NCI-H510A treated with DMSO at 0.1 percent for 48 hours (cell line): ENCODE data around the gene SLC44A1.

ENCODE experiments used
- DNase-seq: peaks from one replicate; lab custom pipeline; 2025; lab: John Stamatoyannopoulos, UW

Gene SLC44A1

DNA sequence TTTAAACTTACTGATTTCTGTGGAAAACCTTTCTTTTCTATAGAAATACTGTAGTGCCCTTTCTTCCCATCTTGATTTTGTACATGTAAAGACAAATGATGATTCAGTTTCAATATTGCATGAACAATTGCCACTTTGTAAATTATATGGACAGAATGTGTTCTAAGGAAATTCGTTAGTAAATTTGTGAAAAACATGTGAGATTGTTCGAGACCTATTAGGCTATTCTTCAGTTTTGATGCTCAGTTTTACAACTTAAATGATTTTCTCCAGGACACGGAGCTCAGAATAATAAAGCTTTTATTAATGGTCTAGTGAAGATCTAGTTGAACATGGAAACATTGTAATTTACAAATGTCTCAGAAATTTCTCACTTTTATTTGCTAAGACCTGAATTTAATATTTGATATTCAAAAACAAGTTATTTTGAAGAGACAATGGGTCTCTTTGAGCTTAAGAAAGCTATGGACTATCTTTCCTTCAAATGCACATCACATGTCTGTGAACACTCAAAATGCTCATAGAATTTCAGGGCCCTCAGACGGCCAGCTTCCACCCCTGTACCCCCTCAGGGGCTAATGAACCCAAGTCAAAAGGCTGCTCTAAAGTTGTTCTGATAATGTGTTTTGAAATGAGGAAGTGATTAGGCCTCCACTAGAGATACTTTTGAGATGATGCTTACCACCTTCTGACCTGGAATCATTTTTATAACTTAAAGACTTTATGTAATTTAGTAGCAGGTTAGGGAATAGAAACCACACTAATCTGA is 149.3 kb downstream of the SLC44A1 start:
- no peak for DNase-seq

DNA sequence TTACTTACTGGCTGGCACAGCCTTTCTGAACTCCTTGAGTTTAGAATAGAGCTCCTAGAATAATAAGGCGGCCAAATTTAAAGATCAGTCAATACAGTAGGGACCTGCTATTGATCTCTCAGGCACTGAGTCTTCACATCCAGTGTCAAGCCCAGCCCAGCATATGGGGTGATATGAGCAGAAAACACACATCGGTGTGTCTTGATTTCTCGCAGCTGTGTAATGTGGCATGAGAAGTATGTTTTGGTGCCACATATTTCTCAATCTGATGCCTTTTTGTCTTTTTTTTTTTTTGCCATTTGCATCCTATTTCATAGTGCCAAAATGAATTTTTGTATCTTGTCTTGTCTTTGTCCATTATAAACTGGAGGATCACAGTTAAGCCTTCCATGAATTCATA is 152.0 kb downstream of the SLC44A1 start:
- DNase-seq: no peak

DNA sequence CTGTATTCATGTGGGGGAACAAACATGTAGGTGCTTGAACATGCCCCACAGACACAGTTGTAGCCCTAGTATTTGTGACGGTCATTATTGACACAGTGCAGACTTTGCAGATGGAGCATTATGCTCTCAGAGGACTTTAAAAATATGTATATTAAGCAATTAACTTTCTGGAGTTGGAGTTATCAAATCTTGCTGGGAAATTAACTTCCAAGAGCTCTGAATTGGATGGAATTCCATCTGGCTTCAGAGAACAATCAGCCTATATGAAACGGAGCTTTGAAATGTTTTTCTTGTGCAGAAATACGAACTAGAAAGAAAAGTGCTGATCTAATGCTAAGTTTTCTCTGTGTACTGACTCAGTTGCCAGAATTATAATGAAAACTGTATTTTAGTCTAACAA is 152.4 kb downstream of the SLC44A1 start:
- DNase-seq: no peak

DNA sequence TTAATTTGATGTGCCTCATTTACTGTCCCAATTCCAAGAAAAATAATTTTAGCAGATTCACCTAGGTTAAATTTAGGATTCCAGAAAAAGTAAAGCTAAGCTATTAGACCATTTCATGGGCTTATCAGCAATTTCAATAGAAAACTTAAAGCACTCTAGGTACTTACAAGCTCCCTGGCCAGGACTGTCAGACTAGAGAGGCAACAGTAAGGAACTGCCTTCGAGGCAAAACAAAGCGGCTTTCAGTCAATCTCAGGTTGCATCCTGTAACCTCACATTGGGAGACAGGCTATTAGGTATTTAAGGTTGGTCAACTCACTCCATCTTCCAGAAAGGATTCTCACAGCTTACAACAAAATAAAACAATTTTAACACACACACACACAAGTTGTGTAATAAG is 154.7 kb downstream of the SLC44A1 start:
- no peak for DNase-seq

DNA sequence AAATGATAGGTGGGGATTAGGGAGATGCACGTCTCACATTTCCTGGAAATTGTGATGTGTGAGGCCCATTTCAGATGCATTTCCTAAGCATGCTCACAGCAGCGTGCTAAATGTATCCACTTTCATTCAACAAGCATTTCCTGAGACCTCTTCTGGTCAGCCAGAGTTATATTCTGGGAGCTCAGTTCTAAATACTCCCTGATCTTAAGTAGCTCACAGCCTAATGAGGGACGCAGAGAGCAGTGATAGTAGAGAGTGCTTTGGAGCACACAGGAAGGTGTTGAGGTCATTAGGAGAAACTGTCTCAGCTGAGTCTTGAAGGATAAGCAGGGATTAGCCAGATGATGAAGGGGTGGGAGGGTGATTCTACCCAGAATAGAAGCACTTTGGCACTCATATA is 157.2 kb downstream of the SLC44A1 start:
- peak; percentile 1 for DNase-seq

DNA sequence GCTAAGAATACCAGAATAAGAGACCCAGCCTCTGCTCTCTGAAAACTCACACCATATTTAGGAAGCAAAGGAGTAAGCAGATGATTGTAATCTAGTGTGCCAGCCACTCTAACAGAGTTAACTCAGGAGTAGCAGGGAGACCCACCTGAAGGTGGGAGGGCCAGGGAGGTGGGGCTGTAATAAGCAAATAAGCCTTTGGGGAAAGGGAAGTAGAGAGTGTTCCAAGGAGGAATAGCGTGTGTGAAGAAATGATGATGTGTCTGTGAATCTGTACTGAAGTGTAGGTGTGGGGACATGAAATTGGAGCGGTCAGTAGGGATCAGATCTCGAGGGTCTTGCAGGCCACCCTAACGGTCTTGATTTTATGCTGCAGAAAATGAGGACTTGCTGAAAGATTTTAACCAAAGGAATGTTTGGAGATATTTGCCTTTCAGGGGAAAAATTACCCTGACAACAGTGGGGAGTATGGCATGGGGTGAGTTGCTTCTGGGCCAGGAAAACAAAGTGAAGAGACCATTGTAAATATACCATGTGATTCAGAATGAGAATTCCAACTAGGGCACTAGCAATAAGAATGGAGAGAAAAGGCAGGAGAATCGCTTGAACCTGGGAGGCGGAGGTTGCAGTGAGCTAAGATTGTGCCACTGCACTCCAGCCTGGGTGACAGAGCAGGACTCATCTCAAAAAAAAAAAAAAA is 159.2 kb downstream of the SLC44A1 start:
- no peak for DNase-seq

DNA sequence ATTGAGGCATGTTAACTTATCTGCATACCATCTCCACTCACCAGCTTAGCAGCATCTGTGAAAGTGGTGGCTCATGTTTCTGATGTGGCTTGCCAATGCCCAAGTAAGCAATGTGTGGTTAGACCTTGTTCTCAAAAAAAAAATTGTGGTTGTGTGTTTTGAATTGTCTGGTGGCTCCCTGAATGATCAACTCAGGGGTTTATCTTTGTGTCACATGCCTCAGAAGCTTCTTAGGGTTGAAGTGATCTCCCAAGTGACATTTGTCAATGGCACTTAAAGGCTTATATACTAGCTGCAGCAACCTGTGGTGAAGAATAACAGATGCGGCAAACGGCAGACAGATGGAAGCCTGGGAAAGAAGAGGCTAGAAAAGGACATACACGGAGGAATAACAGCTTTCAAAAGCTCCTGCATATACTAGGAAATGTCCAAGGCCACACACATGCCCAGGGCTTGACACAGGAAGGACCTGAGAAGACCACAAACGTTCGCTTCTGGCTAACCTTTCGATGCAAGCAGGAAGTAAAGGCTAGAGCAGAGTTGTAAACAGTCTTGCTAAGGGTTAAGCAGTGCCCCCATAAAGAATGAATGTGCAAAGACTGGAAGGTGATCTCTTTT is 161.2 kb downstream of the SLC44A1 start:
- DNase-seq: peak; percentile 6

DNA sequence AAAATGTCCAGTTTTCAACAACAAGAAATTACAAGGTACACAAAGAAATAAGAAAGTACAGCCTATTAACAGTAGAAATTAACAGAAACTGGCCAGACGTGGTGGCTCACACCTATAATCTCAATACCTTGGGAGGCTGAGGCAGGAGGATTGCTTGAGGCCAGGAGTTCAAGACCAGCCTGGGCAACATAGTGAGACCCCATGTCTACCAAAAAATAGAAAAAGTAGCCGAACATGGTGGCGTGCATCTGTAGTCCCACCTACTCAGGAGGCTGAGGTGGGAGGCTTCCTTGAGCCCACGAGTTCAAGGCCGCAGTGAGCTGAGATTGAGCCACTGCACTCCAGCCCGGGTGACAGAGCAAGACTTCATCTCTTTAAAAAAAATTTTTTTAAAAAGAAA is 161.9 kb downstream of the SLC44A1 start:
- DNase-seq: no peak

DNA sequence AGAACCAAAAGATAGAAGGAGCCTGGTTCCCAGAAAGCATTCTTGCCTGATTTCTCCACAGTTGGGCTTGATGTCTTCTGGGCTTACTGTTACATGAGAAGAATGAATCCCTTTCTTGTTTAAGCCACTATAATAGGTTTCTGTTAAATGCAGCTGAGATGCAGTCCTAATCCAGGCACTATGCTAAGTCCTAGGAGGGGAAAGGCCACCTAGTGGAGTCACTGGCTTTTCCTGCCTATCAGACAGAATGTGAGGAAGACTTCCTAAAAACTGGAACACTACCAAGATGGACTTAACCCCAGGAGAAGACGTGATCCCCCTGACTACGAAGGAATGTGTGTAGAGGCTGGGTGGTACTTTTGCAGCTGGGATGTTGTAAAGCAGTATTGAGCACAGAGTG is 169.1 kb downstream of the SLC44A1 start:
- DNase-seq: peak; percentile 29

DNA sequence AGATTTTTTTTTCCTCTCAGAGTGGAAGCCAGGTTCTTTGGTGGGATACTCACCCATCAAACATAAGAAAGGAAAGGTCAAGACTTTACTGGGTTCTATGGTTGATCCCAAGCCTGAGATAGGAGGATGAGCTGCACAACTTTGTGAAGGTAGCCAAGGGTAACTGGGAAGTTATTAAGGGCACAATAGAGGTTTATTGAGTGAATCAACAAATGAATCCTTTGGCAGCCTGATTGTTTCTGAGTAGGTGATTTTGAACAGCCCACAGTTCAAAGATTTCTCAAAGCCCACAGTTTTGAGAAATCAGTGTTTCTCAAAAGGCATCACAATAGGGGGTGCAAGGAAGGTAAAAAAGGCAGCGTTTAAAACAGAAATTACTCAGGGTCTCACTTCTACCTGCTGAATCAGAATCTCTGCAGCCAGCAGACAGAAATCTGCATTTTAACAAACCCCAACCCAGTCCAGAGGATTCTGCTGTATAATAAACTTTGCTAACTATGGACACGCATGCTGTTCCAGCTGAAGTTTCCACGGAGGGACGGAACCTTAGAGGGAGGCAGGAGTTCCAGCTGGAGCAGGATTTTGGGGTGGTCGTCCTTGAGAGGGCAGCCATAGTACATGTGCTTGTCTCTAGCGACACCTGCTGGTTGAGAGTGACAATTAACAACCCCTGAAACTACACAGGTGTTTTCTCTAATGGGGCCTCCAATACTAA is 170.7 kb downstream of the SLC44A1 start:
- peak; percentile 61 for DNase-seq

DNA sequence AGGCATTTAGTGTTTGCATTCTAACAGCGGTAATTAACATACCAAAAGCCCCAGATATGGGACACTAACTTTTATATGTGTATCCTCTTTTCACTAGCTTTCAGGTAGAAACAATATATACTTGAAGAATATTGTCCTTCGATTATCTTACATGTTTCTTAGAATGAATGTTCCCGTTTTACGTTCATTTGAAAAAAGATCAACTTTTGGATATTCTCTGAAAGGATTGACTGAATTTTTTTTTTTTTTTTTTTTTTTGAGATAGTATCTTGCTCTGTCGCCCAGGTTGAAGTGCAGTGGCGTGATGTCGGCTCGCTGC is 171.2 kb downstream of the SLC44A1 start:
- no peak for DNase-seq

DNA sequence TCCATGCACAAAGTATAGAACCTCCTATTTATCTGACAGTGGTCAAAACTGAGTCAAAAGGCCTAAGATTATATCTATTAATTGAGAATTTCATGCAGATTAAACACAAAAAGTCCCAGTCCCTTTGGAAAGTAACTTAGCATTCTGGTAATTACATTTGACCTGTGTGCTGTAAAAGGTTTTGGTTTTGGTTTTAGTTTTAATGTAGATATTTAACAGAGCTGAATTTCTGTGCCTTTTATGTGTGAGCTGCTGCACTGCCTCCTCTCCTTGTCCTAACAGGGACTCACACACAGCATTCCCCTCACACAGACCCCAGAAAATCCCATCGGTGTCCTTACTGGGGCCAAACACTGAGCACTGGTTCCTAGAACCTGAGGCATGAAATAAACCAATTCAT is 172.4 kb downstream of the SLC44A1 start:
- no peak for DNase-seq

DNA sequence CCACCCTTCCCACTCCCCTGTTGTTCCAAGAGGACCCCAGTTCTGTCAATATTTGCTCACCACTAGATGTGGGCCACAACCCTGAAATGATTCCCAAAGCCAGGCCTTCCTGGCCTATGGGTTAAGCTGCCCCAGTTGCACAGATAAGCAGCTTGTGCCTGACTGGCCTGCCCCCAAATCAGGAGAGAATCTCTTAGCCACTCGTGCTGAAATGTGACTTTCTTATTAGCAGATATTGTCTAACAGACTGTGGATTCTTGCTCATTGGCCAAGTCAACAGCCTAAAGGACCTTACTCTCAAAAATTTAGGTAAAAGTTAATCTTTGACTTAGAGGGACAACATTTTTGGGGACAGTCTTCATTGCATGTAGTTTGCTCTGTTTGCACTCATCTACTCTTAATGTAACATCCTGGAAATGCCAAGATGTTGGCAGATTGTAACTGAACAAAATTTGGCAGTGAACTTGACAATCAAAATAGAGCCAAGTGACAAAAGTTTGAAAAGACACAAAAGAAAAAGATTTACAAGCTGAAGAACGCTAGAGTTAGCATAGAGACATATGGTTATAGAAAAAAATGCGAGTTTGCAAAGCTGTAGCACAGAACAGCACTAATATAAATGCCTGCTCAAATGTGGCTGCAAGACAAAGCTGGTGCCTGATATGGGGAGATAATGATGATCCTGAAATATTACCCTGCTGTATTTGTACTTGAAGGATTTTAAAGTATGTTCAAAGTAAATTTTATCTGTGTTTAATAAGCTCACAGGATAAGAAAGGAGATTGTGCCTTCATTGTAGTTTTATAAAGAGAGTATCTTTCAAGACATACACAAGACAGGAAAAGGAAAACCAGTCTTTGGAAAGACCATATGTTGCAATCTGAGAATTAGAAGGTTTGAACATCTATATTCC is 174.4 kb downstream of the SLC44A1 start:
- no peak for DNase-seq

DNA sequence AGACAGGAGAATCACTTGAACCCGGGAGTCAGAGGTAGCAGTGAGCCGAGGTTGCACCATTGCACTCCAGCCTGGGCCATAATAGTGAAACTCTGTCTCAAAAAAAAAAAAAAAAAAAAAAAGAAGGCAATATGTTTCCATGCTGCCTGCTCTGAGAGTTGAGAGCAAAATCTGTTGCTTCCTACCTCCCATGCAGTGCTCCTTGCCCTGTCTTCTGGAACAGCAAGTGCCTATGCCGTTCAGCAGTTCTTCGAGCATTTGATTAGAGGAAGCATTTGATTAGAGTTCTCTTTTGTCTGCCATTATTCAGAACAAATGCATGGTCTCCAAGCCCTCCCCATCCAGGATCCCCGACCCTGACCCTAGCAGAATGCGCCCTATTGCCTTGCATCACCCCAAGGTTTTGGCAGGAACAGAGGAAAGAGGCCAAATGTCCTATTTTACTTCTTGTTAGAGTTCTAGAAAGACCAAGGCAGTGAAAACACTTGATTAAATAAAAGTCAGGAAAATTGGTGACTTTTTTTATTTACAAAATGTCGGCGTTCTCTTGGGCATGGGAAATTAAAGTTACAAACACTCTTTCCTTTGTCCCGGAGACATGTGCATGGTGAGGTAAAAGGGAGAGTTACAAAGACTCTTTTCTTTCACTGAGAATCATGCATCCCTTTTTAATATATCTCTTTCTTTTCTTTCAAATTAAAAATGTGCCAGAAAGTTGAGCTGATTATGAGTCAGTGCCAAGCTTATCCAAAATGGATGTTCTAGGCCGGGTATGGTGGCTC is 175.6 kb downstream of the SLC44A1 start:
- no peak for DNase-seq

DNA sequence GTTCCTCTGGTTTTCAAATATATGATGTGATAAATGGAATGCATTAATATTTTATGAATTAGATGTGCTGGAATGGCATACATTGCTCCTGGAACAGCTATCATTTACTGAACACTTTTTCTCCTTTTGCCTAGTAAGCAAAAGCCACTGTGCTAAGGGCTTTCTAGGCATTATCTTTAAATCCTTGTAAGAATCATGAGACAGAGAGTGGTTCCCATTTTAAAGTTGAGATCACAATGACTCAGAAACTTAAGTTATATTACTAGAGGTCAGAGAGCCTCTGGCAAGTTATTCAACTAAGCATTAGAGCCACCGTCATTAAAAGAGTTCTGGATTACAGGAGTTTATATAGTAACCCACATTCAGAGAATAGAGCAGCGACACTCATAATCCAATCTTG is 176.7 kb downstream of the SLC44A1 start:
- DNase-seq: no peak

DNA sequence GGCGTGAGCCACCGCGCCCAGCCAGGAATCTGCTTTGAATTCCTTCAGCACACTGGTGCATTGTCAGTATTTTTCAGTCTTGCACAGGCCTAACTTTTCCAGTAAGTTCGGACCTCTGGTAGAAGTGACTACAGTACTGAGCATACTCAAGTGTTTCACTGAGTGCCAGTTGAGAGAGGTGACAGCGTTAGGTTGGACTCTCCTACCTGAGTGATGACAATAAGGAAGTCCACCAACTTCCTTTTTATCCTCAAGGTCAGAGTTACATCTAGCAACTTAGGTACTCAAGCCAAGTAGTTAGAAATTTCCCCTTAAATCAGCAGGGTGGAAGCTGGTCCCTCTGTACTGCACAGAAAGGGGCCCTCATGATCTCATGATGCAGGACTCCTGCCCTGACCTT is 177.4 kb downstream of the SLC44A1 start:
- no peak for DNase-seq

DNA sequence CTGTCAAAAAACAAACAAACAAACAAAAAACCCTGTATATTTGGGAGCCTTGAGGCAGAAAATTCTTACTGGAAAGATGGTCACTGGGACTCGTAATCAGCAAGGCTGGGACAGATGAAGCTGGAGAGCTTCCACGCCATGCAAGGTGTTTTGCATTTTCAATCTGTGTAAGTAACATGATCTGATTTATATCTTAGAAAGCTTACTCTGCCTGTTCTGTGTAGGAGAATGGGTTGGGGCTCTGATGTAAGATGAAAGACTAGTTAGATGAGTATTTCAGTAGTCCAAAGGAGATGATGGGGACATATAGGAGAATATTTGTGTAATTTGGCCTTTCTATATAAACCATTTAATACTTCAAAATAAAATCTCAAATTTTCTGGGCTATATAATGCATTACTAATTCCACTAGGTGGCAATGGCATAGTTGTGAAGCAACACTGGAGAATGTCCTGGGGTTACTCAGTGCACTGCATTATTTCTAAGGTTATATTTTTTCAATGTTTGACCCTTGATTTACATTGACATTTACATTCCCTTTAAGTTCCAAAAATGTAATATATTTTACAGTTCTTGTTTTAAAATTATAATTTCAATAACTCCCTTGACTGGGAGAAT is 181.5 kb downstream of the SLC44A1 start:
- DNase-seq: peak; percentile 9

DNA sequence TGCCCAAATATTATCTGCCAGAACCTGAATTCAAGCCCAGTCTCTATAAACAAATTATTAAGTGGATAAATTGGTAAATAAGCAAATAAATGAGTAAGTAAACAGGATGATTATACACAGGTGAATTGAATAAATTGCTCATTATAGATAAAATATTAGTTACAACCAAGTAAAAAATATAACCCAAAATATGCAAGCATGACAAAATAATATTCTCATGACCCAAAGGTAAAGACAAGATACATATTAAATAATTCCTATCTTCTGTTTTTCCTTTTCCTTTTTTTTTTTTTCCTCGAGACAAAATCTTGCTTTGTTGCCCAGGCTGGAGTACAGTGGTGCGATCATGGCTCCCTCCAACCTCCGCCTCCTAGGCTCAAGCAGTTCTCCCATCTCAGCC is 182.2 kb downstream of the SLC44A1 start:
- DNase-seq: no peak

DNA sequence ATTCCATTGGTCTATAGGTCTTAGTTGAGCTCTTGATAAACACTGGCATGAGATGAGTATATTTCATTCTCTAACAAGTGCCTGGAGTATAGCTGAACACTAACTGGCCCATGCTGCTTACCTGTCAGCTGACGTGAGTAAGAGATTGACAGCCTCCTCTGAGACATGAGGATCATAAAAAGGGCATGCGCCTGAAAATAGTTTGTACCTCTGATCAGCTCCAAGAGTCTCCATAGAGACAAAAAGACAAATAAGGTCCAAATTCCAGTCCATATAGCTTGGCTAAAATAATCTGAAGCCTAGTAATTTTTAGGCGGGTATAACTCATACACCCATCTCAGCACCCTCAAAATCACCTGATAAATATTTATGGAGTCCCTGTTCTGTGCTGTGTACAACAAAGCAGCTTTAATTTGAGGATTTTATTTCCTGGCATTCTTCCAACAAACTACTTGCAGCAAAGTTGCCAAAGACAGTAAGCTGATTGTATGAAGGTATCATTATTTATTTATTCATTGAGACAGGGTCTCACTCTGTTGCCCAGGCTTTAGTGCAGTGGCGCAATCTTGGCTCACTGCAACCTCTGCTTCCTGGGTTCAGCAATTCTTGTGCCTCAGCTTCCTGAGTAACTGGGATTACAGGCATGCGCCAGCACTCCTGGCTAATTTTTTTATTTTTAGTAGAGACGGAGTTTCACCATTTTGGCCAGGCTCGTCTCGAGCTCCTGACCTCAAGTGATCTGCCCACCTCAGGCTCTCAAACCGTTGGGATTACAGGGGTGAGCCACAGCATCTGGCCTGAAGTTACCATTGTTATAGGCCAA is 187.2 kb downstream of the SLC44A1 start:
- no peak for DNase-seq
